Nucleus accumbens (tissue), 56 donors: ENCODE data around the gene PLA2G2C.
A peak's percentile ranks its signal among the peaks of the same experiment; 100 is the strongest.

Source experiments
- DNase-seq, 56 donors: peaks; one replicate each; lab custom pipeline; 2025; lab: John Stamatoyannopoulos, UW

The PLA2G2C gene

GRCh38 chr1:20187103-20187812, 940 bp upstream of the PLA2G2C start:
- DNase-seq = peak in 18 of 56 donors; percentile 10 to 70 (median 33)

- DNase-seq = no peak
These were observed 1.1 kb downstream of the PLA2G2C start for GRCh38 chr1:20184997-20185833.

- DNase-seq = no peak
These were observed 1.8 kb downstream of the PLA2G2C start for GRCh38 chr1:20184481-20184900.

- DNase-seq = peak in 18 of 56 donors; percentile 11 to 57 (median 34)
These were observed 2.6 kb downstream of the PLA2G2C start for GRCh38 chr1:20183616-20184271.

- no peak for DNase-seq
These were observed 3.3 kb downstream of the PLA2G2C start for GRCh38 chr1:20183035-20183434.

- DNase-seq = no peak
These were observed 3.9 kb downstream of the PLA2G2C start for GRCh38 chr1:20182415-20182814.

- DNase-seq = no peak
These were observed 5.5 kb downstream of the PLA2G2C start for GRCh38 chr1:20180844-20181207.

- no peak for DNase-seq
These were observed 6.0 kb downstream of the PLA2G2C start for GRCh38 chr1:20180129-20180843.

GRCh38 chr1:20179371-20180128, 6.8 kb downstream of the PLA2G2C start:
- DNase-seq = no peak

- DNase-seq = no peak
These were observed 7.5 kb downstream of the PLA2G2C start for GRCh38 chr1:20178634-20179370.

GRCh38 chr1:20174937-20175666, 11.2 kb downstream of the PLA2G2C start:
- DNase-seq = peak in 1 of 56 donors; percentile 21

- no peak for DNase-seq
These were observed 14.2 kb downstream of the PLA2G2C start for GRCh38 chr1:20172033-20172590.

- DNase-seq = no peak
These were observed 16.4 kb downstream of the PLA2G2C start for GRCh38 chr1:20169932-20170331.

- DNase-seq = peak in 13 of 56 donors; percentile 9 to 46 (median 23)
These were observed 17.5 kb downstream of the PLA2G2C start for GRCh38 chr1:20168564-20169491.

GRCh38 chr1:20167126-20167525, 19.2 kb downstream of the PLA2G2C start:
- DNase-seq = no peak

GRCh38 chr1:20166051-20166450, 20.3 kb downstream of the PLA2G2C start:
- DNase-seq = peak in 1 of 56 donors; percentile 10

GRCh38 chr1:20165522-20165951, 20.8 kb downstream of the PLA2G2C start:
- no peak for DNase-seq
